B cell (primary cell): ENCODE measurements around the gene NLGN1. TPM values are rescaled to one million over a fixed set of nuclear protein-coding genes. Genes with fewer than 3 reads are reported as not detected.

Experiments used
- ATAC-seq: fragments of 200-7000 bp; cut with Tn5 transposase; one replicate; pipeline ENCODE4 v1.10.0; 2021; ENCODE audit warnings: low read depth, mild to moderate bottlenecking, moderate number of reproducible peaks, moderate library complexity
- CTCF ChIA-PET: fragments of 350-600 bp; sonication (Branson Sonifier 250); formaldehyde crosslinking; loops from one replicate; lab custom pipeline; 2021; ENCODE audit warnings: antibody characterized with exemption, inconsistent platforms; lab: Charles Lee
- POLR2A ChIA-PET: fragments of 350-600 bp; sonication (Branson Sonifier 250); formaldehyde crosslinking; loops from one replicate; lab custom pipeline; 2021; ENCODE audit warnings: antibody characterized with exemption; lab: Charles Lee
- DNase-seq: peaks from one replicate; pipeline ENCODE4 v3.0.0; 2013
- H2AFZ ChIP-seq: 2 replicates; pipeline ENCODE4 v1.6.1; 2012; ENCODE audit warnings: mild to moderate bottlenecking, low read depth, low read length; ENCODE audit not compliant: insufficient read depth, poor library complexity, severe bottlenecking
- H3K27ac ChIP-seq, 2 donors: 1 replicate in 1 of 2; 2 replicates in 1 of 2; pipeline ENCODE4 v1.5.1; 2012 to 2013; ENCODE audit warnings: low read length in 2 of 2, mild to moderate bottlenecking in 2 of 2, moderate library complexity in 1 of 2
- H3K27me3 ChIP-seq, 4 experiments: fragments of 200-600 bp in 1 of 4; sonication (generic) in 1 of 4; replicated peaks in 1 of 4; 1 replicate in 2 of 4; 2 replicates in 2 of 4; pipeline versions ENCODE4 v1.6.1 to v1.7.0; 2013 to 2016; ENCODE audit warnings: low read length in 3 of 4, mild to moderate bottlenecking in 2 of 4, mixed read lengths in 1 of 4, moderate library complexity in 1 of 4; ENCODE audit not compliant: insufficient read depth in 4 of 4, control insufficient read depth in 3 of 4; ENCODE audit errors: control extremely low read depth in 1 of 4
- H3K36me3 ChIP-seq, 2 experiments: replicated peaks in 1 of 2; 1 replicate in 1 of 2; 2 replicates in 1 of 2; pipeline versions ENCODE4 v1.6.1 to v1.7.1; 2013; ENCODE audit warnings: low read length in 1 of 2; ENCODE audit not compliant: insufficient read depth in 2 of 2, control insufficient read depth in 1 of 2; ENCODE audit errors: control extremely low read depth in 1 of 2, extremely low read depth in 1 of 2
- H3K4me1 ChIP-seq, 2 donors: fragments of 200-600 bp in 1 of 2; sonication (generic) in 1 of 2; 1 replicate in 1 of 2; 2 replicates in 1 of 2; pipeline versions ENCODE4 v1.5.1 to v1.6.1; 2013 to 2017; ENCODE audit warnings: low read length in 2 of 2; ENCODE audit not compliant: control insufficient read depth in 2 of 2, insufficient read depth in 2 of 2
- H3K4me2 ChIP-seq: replicated peaks from 2 replicates; pipeline ENCODE3; 2012; ENCODE audit warnings: mild to moderate bottlenecking, low read depth, low read length; ENCODE audit not compliant: poor library complexity, severe bottlenecking
- H3K4me3 ChIP-seq, 5 experiments: fragments of 200-600 bp in 1 of 5; sonication (generic) in 1 of 5; 1 replicate in 3 of 5; 2 replicates in 2 of 5; pipeline versions ENCODE4 v1.5.1 to v1.7.0; 2011 to 2016; ENCODE audit warnings: low read length in 4 of 5, mild to moderate bottlenecking in 4 of 5, low read depth in 2 of 5, control low read depth in 1 of 5, moderate library complexity in 1 of 5; ENCODE audit not compliant: insufficient read depth in 1 of 5; ENCODE audit errors: control extremely low read depth in 1 of 5, extremely low read depth in 1 of 5
- H3K79me2 ChIP-seq: fragments of 200-600 bp; sonication (generic); one replicate; pipeline ENCODE4 v1.6.0; 2016; ENCODE audit warnings: low read length; ENCODE audit not compliant: control insufficient read depth, insufficient read depth
- H3K9ac ChIP-seq: fragments of 200-600 bp; sonication (generic); 2 replicates; pipeline ENCODE4 v1.6.1; 2017; ENCODE audit warnings: mild to moderate bottlenecking, low read length, moderate library complexity
- H3K9me3 ChIP-seq, 3 donors: one replicate each; pipeline versions ENCODE4 v1.6.1 to v1.7.1; 2013; ENCODE audit warnings: low read length in 2 of 3; ENCODE audit not compliant: control insufficient read depth in 2 of 3, insufficient read depth in 1 of 3; ENCODE audit errors: control extremely low read depth in 1 of 3
- H4K20me1 ChIP-seq: 2 replicates; pipeline ENCODE4 v1.6.0; 2012; ENCODE audit warnings: mild to moderate bottlenecking, low read length; ENCODE audit not compliant: insufficient read depth, control insufficient read depth, poor library complexity, severe bottlenecking
- H3K27ac Mint-ChIP-seq: one replicate; pipeline ENCODE4 v1.8.0; 2021; ENCODE audit warnings: mixed read lengths
- H3K27me3 Mint-ChIP-seq: one replicate; pipeline ENCODE4 v1.8.0; 2021; ENCODE audit warnings: mixed read lengths
- H3K4me1 Mint-ChIP-seq: one replicate; pipeline ENCODE4 v1.8.0; 2021; ENCODE audit warnings: mixed read lengths
- H3K4me3 Mint-ChIP-seq: one replicate; pipeline ENCODE4 v1.8.0; 2021; ENCODE audit warnings: mixed read lengths
- H3K9me3 Mint-ChIP-seq: one replicate; pipeline ENCODE4 v1.8.0; 2022; ENCODE audit warnings: mixed read lengths; ENCODE audit not compliant: insufficient read depth
- EZH2 ChIP-seq: IDR thresholded peaks from 2 replicates; pipeline ENCODE4 v1.6.1; 2012; ENCODE audit warnings: borderline replicate concordance, low read depth, mild to moderate bottlenecking, moderate library complexity, low read length; ENCODE audit not compliant: insufficient read depth, poor library complexity, severe bottlenecking
- intact Hi-C: fragments of 100-400 bp; cut with micrococcal nuclease; formaldehyde crosslinking; loops from one replicate; pipeline ENCODE4 v1.10.0; 2022
- polyA plus RNA-seq: library from polyadenylated mRNA; depleted of rRNA; stranded (reverse); fragments of >200 nt; gene quantifications from 2 replicates; pipeline ENCODE4 v1.2.3, GENCODE V29; 2012
- total RNA-seq, 2 donors: library from RNA; stranded (reverse); fragments of 120-200 nt in 1 of 2; gene quantifications; 1 replicate in 1 of 2; 2 replicates in 1 of 2; pipeline versions ENCODE4 v1.2.3 to v1.2.4, GENCODE V29; 2013 to 2022
- TF ChIP-seq, protein P1 (sequence below): fragments of 200-600 bp; IDR thresholded peaks from one replicate; pipeline ENCODE4 v1.8.0; 2022; ENCODE audit warnings: antibody characterized with exemption, mild to moderate bottlenecking

The NLGN1 gene
- total and polyA plus RNA-seq, 2 donors (not counting 1 experiment from before 2014, with no cell fraction given) = not detected

DNA sequence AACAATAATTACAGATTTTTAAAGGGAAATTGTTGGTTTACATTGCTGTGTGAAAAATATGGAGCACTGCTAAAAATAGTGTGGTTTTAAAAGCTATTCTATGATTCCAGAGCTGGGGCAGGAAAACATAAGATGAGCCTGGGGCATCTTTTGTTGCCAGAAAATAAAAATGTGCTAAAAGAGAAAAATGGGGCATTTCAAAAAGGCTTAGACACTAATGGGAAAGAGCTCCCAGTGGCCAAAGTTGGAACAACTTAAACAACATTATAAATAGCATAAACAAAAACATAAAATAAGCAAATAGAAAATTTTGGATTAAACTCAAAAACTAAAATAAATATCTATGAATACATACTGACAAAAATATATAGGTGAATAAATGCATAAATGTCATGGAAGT lies 478.9 kb downstream of the NLGN1 start:
- Histone ChIP-seq H3K9ac (no peak overlapping the region), H4K20me1 (no peaks in the 10 kb centered on the region), H3K79me2 (no peaks in the 10 kb centered on the region), H3K36me3 (no peaks in the 10 kb centered on the region), H3K9me3 (peaks cover 0 to 7% (median 0%) of the 10 kb centered on the region in 3 donors), H3K4me1 (no peaks in the 10 kb centered on the region), H3K27me3 (no peaks in the 10 kb centered on the region), H3K27ac (no peak overlapping the region), H3K4me3 (no peak overlapping the region), H2AFZ (no peak overlapping the region), H3K4me2 (no peak overlapping the region)
- ATAC-seq (no peak), DNase-seq (no peak)
- CTCF ChIA-PET = no interaction called here
- intact Hi-C loops = no loop called here
- H3K27me3 Mint-ChIP-seq = no peaks in the 10 kb centered on the region
- TF ChIP-seq, protein P1, sequence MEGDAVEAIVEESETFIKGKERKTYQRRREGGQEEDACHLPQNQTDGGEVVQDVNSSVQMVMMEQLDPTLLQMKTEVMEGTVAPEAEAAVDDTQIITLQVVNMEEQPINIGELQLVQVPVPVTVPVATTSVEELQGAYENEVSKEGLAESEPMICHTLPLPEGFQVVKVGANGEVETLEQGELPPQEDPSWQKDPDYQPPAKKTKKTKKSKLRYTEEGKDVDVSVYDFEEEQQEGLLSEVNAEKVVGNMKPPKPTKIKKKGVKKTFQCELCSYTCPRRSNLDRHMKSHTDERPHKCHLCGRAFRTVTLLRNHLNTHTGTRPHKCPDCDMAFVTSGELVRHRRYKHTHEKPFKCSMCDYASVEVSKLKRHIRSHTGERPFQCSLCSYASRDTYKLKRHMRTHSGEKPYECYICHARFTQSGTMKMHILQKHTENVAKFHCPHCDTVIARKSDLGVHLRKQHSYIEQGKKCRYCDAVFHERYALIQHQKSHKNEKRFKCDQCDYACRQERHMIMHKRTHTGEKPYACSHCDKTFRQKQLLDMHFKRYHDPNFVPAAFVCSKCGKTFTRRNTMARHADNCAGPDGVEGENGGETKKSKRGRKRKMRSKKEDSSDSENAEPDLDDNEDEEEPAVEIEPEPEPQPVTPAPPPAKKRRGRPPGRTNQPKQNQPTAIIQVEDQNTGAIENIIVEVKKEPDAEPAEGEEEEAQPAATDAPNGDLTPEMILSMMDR = no peak
- no peak for TF ChIP-seq EZH2
- no peak overlapping the region for H3K27ac Mint-ChIP-seq
- H3K9me3 Mint-ChIP-seq = peaks cover 4% of the 10 kb centered on the region
- no peak overlapping the region for H3K4me3 Mint-ChIP-seq
- POLR2A ChIA-PET = no interaction called here
- H3K4me1 Mint-ChIP-seq = no peaks in the 10 kb centered on the region

DNA sequence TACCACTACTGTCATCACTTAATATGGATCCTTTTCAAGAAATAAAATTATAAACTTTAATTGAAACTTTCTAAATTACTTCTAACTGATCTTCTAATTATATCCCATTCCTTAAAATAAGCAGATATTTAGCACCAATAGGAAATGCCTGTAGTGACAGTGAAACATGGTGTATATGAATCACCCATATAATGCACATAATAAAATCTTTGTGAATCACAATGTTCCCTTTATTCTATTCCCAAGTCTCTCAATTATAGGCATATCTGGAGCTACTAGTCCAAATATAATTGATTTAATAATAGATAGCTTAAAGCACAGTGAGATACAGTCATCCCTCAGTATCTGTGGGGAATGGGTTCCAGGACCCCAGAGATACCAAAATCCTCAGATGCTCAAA lies 490.3 kb downstream of the NLGN1 start:
- Histone ChIP-seq H4K20me1 (no peaks in the 10 kb centered on the region), H3K27ac (no peak overlapping the region), H3K27me3 (no peaks in the 10 kb centered on the region), H3K79me2 (no peaks in the 10 kb centered on the region), H3K4me2 (no peak overlapping the region), H3K36me3 (no peaks in the 10 kb centered on the region), H2AFZ (no peak overlapping the region), H3K9me3 (no peaks in the 10 kb centered on the region), H3K9ac (no peak overlapping the region), H3K4me1 (no peaks in the 10 kb centered on the region), H3K4me3 (no peak overlapping the region)
- POLR2A ChIA-PET = no interaction called here
- DNase-seq = no peak
- intact Hi-C loops = no loop called here
- H3K4me1 Mint-ChIP-seq = no peaks in the 10 kb centered on the region
- no peak for ATAC-seq
- H3K27me3 Mint-ChIP-seq = no peaks in the 10 kb centered on the region
- peaks cover 4% of the 10 kb centered on the region for H3K9me3 Mint-ChIP-seq
- H3K4me3 Mint-ChIP-seq = no peak overlapping the region
- no peak overlapping the region for H3K27ac Mint-ChIP-seq
- CTCF ChIA-PET = no interaction called here
- TF ChIP-seq, protein P1 = no peak
- TF ChIP-seq EZH2 = no peak
